IPS-20b (cell line): Measurements from ENCODE around the gene CCDC120.

Experiments
- H3K27ac ChIP-seq: one replicate; pipeline ENCODE4 v1.5.1; 2013; ENCODE audit warnings: low read length
- H3K27me3 ChIP-seq: 2 replicates; pipeline ENCODE4 v1.6.1; 2013; ENCODE audit warnings: mild to moderate bottlenecking, low read length, inconsistent platforms; ENCODE audit not compliant: insufficient read depth
- H3K36me3 ChIP-seq: 2 replicates; pipeline ENCODE4 v1.6.1; 2013; ENCODE audit warnings: low read depth, mild to moderate bottlenecking, inconsistent platforms, low read length, moderate library complexity; ENCODE audit not compliant: insufficient read depth
- H3K4me1 ChIP-seq: 2 replicates; pipeline ENCODE4 v1.6.1; 2013; ENCODE audit warnings: mild to moderate bottlenecking, control low read depth, inconsistent platforms, low read length, moderate library complexity; ENCODE audit not compliant: insufficient read depth
- H3K4me3 ChIP-seq: 2 replicates; pipeline ENCODE4 v1.5.1; 2013; ENCODE audit warnings: mild to moderate bottlenecking, low read length, inconsistent platforms
- H3K9ac ChIP-seq: 2 replicates; pipeline ENCODE4 v1.6.1; 2013; ENCODE audit warnings: low read depth, mild to moderate bottlenecking, inconsistent platforms, low read length, moderate library complexity
- H3K9me3 ChIP-seq: 2 replicates; pipeline ENCODE4 v1.6.1; 2013; ENCODE audit warnings: mild to moderate bottlenecking, low read depth, low read length, inconsistent platforms; ENCODE audit not compliant: insufficient read depth

The CCDC120 gene

DNA sequence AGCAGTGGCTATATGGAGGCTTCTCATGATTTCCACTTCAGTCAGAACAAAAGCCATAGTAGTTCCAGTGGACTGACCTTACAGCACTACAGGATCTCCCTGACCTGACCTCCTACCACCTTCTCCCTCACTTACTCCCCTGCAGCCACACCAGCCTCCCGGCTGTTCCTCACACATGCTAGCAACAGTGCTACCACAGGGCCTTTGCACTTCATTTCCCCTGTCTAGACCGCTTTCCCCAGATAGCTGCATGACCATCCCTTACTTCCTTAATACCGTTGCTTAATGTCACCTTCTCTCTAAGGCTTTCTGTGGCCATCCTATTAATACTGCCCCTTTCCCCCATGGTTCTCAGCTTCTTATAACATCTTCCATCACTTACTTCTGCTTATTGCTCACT is 51.6 kb downstream of the CCDC120 start:
- Histone ChIP-seq H3K4me1 (no peaks in the 10 kb centered on the region), H3K27ac (no peak overlapping the region), H3K9ac (no peak overlapping the region), H3K4me3 (no peak overlapping the region), H3K27me3 (no peaks in the 10 kb centered on the region), H3K9me3 (no peaks in the 10 kb centered on the region), H3K36me3 (peaks cover 8% of the 10 kb centered on the region)

DNA sequence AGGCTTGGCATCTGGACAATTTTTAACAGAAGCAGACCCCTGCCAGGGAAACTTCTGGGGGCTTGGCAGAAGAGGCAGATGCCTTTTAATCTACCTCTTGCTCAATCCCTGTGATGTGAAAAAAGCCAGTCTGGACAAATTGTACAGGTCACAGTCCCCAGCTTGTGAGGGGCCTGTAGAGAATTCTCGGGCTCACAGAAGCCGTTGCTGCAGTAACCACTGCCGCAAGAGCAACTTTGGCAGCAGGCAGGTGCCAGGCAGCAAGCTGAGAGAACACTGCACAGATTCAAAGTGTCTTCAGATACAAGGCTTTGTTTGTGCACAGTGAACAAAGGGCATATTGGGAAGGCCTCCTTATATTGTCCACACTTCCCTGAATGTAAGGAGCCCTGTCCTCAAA is 53.0 kb downstream of the CCDC120 start:
- H3K4me3 ChIP-seq: no peak overlapping the region
- no peaks in the 10 kb centered on the region for H3K27me3 ChIP-seq
- no peaks in the 10 kb centered on the region for H3K9me3 ChIP-seq
- H3K9ac ChIP-seq: no peak overlapping the region
- no peaks in the 10 kb centered on the region for H3K4me1 ChIP-seq
- H3K36me3 ChIP-seq: peaks cover 16% of the 10 kb centered on the region
- no peak overlapping the region for H3K27ac ChIP-seq

DNA sequence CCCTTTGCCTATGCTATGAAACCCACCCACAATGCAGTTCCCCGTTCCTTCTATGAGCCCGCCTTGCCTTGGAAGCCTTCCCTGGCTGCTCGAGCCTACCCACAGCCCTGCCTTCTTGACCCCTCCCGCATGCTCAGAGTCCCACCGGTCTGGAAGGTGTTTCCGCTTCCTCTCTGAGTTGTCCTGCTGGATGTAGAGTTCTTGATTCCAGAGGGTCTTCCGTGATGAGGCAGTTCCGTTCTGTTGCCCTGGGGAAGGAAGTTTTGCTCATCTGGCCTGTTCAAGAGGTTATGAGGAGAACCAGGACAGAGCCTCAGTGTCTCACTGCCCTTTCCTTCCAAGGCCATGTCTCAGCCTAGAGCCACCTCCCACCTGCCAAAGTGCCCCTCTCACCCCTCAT is 57.3 kb downstream of the CCDC120 start:
- Histone ChIP-seq H3K27me3 (no peaks in the 10 kb centered on the region), H3K9ac (no peak overlapping the region), H3K36me3 (peaks cover 35% of the 10 kb centered on the region), H3K27ac (no peak overlapping the region), H3K9me3 (no peaks in the 10 kb centered on the region), H3K4me3 (no peak overlapping the region), H3K4me1 (no peaks in the 10 kb centered on the region)

DNA sequence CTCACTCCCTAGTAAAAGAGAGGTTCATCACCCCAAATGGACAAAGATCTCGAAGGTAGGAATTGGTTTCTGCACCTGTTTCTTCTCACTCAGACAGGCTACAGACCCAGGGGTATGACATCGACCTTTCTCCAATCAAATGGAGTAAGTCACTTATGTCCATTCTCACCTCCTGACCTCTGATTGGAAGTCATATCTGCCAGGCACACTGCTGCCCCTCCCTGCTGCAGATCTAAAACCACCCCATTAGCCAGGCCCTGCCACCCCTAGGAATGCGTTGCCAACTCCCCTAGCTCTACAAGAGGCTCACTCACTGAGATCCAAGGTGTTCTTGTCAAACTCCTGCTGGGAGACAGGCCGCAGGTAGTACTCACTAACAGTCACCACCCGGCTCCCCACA is 57.9 kb downstream of the CCDC120 start:
- no peak overlapping the region for H3K27ac ChIP-seq
- no peaks in the 10 kb centered on the region for H3K4me1 ChIP-seq
- H3K36me3 ChIP-seq: peaks cover 40% of the 10 kb centered on the region
- no peaks in the 10 kb centered on the region for H3K27me3 ChIP-seq
- no peaks in the 10 kb centered on the region for H3K9me3 ChIP-seq
- H3K4me3 ChIP-seq: no peak overlapping the region
- no peak overlapping the region for H3K9ac ChIP-seq

DNA sequence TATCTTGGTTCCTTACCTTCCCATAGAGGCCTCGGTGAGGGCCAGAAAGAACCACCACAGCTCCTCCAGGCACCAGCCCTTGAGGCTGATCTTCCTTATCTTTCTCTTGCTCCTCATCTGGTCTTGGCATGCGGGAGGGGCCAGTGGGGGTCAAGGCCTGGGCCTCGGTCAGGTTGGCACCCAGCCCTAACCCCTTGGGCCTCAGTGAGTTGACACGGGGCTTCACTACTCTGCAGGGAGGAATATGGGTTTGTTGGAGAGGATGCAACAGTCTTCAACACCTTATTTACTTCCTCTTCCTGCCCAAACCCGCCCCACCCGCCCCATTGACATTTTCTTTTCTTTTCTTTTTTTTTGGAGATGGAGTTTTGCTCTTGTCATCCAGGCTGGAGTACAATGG is 58.8 kb downstream of the CCDC120 start:
- H3K27ac ChIP-seq: no peak overlapping the region
- no peaks in the 10 kb centered on the region for H3K27me3 ChIP-seq
- H3K4me1 ChIP-seq: no peaks in the 10 kb centered on the region
- no peaks in the 10 kb centered on the region for H3K9me3 ChIP-seq
- no peak overlapping the region for H3K4me3 ChIP-seq
- peaks cover 40% of the 10 kb centered on the region for H3K36me3 ChIP-seq
- H3K9ac ChIP-seq: no peak overlapping the region
